Measurements from ENCODE around the gene PCDH19.

DNA sequence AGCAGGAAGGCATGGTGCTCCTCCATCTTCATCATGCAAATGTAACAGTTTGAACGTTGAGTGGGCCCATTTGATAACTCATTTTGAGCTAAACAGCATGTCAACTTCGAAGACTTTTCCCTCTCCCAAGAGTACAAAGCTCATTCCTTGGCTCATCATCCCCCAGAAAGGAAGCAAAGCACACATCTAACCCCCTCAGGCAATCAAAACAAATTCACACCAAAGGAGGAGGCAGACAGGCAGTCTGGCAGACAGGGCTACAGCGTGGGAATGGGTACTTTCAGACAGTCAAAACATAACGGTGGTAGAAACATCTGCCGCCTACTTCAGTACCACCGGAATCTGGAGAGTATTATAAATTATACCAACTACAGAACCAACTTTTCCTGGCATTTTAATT, 81.7 kb downstream of the PCDH19 start:
- TF ChIP-seq RFX5 (IDR thresholded peaks at IDR 0.05) (no peak), ESRRA (IDR thresholded peaks at IDR 0.05; ENCODE audit: borderline replicate concordance, low read length) (no peak), RNF2 (IDR thresholded peaks at IDR 0.05; ENCODE audit: borderline replicate concordance, low read depth) (no peak)
- TF ChIP-seq, protein P1, sequence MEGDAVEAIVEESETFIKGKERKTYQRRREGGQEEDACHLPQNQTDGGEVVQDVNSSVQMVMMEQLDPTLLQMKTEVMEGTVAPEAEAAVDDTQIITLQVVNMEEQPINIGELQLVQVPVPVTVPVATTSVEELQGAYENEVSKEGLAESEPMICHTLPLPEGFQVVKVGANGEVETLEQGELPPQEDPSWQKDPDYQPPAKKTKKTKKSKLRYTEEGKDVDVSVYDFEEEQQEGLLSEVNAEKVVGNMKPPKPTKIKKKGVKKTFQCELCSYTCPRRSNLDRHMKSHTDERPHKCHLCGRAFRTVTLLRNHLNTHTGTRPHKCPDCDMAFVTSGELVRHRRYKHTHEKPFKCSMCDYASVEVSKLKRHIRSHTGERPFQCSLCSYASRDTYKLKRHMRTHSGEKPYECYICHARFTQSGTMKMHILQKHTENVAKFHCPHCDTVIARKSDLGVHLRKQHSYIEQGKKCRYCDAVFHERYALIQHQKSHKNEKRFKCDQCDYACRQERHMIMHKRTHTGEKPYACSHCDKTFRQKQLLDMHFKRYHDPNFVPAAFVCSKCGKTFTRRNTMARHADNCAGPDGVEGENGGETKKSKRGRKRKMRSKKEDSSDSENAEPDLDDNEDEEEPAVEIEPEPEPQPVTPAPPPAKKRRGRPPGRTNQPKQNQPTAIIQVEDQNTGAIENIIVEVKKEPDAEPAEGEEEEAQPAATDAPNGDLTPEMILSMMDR (IDR thresholded peaks at IDR 0.05), result no peak
